GM12865 (cell line): Measurements from ENCODE around the gene CHPF.

Experiments used
- DNase-seq: peaks from one replicate; pipeline ENCODE4 v3.0.0; 2010; ENCODE audit warnings: low read depth
- H3K4me3 ChIP-seq: 2 replicates; pipeline ENCODE4 v1.5.1; 2011; ENCODE audit warnings: mild to moderate bottlenecking, low read depth, low read length, control low read depth
- CTCF ChIP-seq: IDR thresholded peaks from 2 replicates; pipeline ENCODE4 v1.5.1; 2011; ENCODE audit warnings: low read length, control low read depth, low read depth, inconsistent platforms; ENCODE audit not compliant: insufficient read depth; ENCODE audit errors: missing control alignments

The CHPF gene

GRCh38 chr2:219551441-219552381 is 8.1 kb upstream of the CHPF start:
- peak overlapping the region; percentile 45; the same call in 1 of the 2 replicates for H3K4me3 ChIP-seq
- DNase-seq: no peak
- TF ChIP-seq CTCF: no peak

- no peak for TF ChIP-seq CTCF
- no peak for DNase-seq
- H3K4me3 ChIP-seq: no peak overlapping the region
Observed at GRCh38 chr2:219549619-219550018, 6.0 kb upstream of the CHPF start.

GRCh38 chr2:219548990-219549389 is 5.4 kb upstream of the CHPF start:
- DNase-seq: no peak
- no peak for TF ChIP-seq CTCF
- no peak overlapping the region for H3K4me3 ChIP-seq

GRCh38 chr2:219547621-219548020 is 4.0 kb upstream of the CHPF start:
- DNase-seq: no peak
- no peak for TF ChIP-seq CTCF
- no peak overlapping the region for H3K4me3 ChIP-seq

- H3K4me3 ChIP-seq: no peak overlapping the region
- no peak for TF ChIP-seq CTCF
- no peak for DNase-seq
Observed at GRCh38 chr2:219545943-219546352, 2.3 kb upstream of the CHPF start.

- TF ChIP-seq CTCF: no peak
- DNase-seq: no peak
- no peak overlapping the region for H3K4me3 ChIP-seq
Observed at GRCh38 chr2:219545295-219545942, 1.8 kb upstream of the CHPF start.

GRCh38 chr2:219544567-219544966 is 958 bp upstream of the CHPF start:
- no peak for DNase-seq
- TF ChIP-seq CTCF: no peak
- H3K4me3 ChIP-seq: no peak overlapping the region
